IMR-90 (cell line): ENCODE measurements around the gene CFAP45. TPM values are rescaled to one million over a fixed set of nuclear protein-coding genes. Genes with fewer than 3 reads are reported as not detected.

Experiments used
- ATAC-seq: fragments of 200-7000 bp; cut with Tn5 transposase; 2 replicates; pipeline ENCODE4 v1.9.1; 2020; ENCODE audit warnings: low read depth, mild to moderate bottlenecking, moderate library complexity
- BruUV-seq: library from RNA; stranded (reverse); fragments of 400-500 nt; replicated peaks from 2 replicates; lab custom pipeline; 2021; lab: Mats Ljungman, UMichigan
- CTCF ChIA-PET: fragments of 300-600 bp; formaldehyde crosslinking; extraction: SDS; loops from one replicate; lab custom pipeline; 2021; ENCODE audit warnings: antibody characterized with exemption; lab: Yijun Ruan, JAX
- POLR2A ChIA-PET: fragments of 300-600 bp; sonication (Branson Sonifier 250); formaldehyde crosslinking; loops from one replicate; lab custom pipeline; 2022; ENCODE audit warnings: antibody characterized with exemption; ENCODE audit not compliant: unreplicated experiment; lab: Charles Lee
- DNase-seq: peaks from one replicate; pipeline ENCODE4 v3.0.0; 2013
- H2AFZ ChIP-seq: replicated peaks from 2 replicates; pipeline ENCODE3; 2013; ENCODE audit warnings: low read length, mild to moderate bottlenecking; ENCODE audit not compliant: poor library complexity
- H2AK5ac ChIP-seq: 2 replicates; pipeline ENCODE4 v1.6.1; 2013; ENCODE audit warnings: low read depth, low read length, inconsistent platforms
- H2AK9ac ChIP-seq: replicated peaks from 2 replicates; pipeline ENCODE3; 2013; ENCODE audit warnings: mild to moderate bottlenecking, low read depth, low read length, moderate library complexity; ENCODE audit not compliant: poor library complexity
- H2BK120ac ChIP-seq: 2 replicates; pipeline ENCODE4 v1.6.1; 2013; ENCODE audit warnings: low read depth, low read length, inconsistent platforms
- H2BK15ac ChIP-seq: 3 replicates; pipeline ENCODE4 v1.6.1; 2013; ENCODE audit warnings: low read depth, low read length, inconsistent platforms
- H2BK20ac ChIP-seq: 2 replicates; pipeline ENCODE4 v1.6.1; 2013; ENCODE audit warnings: low read depth, mild to moderate bottlenecking, inconsistent platforms, low read length, moderate library complexity
- H2BK5ac ChIP-seq: 2 replicates; pipeline ENCODE4 v1.6.1; 2013; ENCODE audit warnings: mild to moderate bottlenecking, low read depth, low read length, inconsistent platforms; ENCODE audit not compliant: poor library complexity, severe bottlenecking
- H3K14ac ChIP-seq: replicated peaks from 2 replicates; pipeline ENCODE4 v1.6.1; 2013; ENCODE audit warnings: low read depth, low read length, inconsistent platforms
- H3K18ac ChIP-seq: 2 replicates; pipeline ENCODE4 v1.6.1; 2013; ENCODE audit warnings: low read depth, low read length, control low read depth
- H3K23ac ChIP-seq: 2 replicates; pipeline ENCODE4 v1.6.1; 2013; ENCODE audit warnings: low read depth, low read length, inconsistent platforms
- H3K27ac ChIP-seq: 2 replicates; pipeline ENCODE4 v1.5.1; 2013; ENCODE audit warnings: mild to moderate bottlenecking, control low read depth, low read length; ENCODE audit not compliant: insufficient read depth
- H3K27me3 ChIP-seq: 2 replicates; pipeline ENCODE4 v1.6.1; 2013; ENCODE audit warnings: low read length; ENCODE audit not compliant: control insufficient read depth, insufficient read depth
- H3K36me3 ChIP-seq: 2 replicates; pipeline ENCODE4 v1.6.1; 2013; ENCODE audit warnings: low read length, mixed read lengths; ENCODE audit not compliant: control insufficient read depth, insufficient read depth
- H3K4ac ChIP-seq: 2 replicates; pipeline ENCODE4 v1.6.1; 2013; ENCODE audit warnings: low read depth, low read length, inconsistent platforms
- H3K4me1 ChIP-seq: 2 replicates; pipeline ENCODE4 v1.6.1; 2013; ENCODE audit warnings: low read length, mixed read lengths; ENCODE audit not compliant: control insufficient read depth, insufficient read depth
- H3K4me2 ChIP-seq: 2 replicates; pipeline ENCODE4 v1.6.1; 2013; ENCODE audit warnings: low read depth, mild to moderate bottlenecking, control low read depth, low read length, moderate library complexity
- H3K4me3 ChIP-seq: 2 replicates; pipeline ENCODE4 v1.5.1; 2013; ENCODE audit warnings: low read depth, mild to moderate bottlenecking, control low read depth, low read length, moderate library complexity; ENCODE audit not compliant: insufficient read depth
- H3K56ac ChIP-seq: 2 replicates; pipeline ENCODE4 v1.6.1; 2013; ENCODE audit warnings: low read length, inconsistent platforms; ENCODE audit not compliant: insufficient read depth; ENCODE audit errors: extremely low read depth
- H3K79me1 ChIP-seq, 2 experiments: 2 replicates each; pipeline ENCODE4 v1.6.1; 2013; ENCODE audit warnings: low read length in 2 of 2, inconsistent platforms in 1 of 2, low read depth in 1 of 2
- H3K9ac ChIP-seq: 2 replicates; pipeline ENCODE4 v1.6.1; 2013; ENCODE audit warnings: low read depth, low read length, control low read depth
- H3K9me1 ChIP-seq: 2 replicates; pipeline ENCODE4 v1.6.1; 2013; ENCODE audit warnings: low read length, inconsistent platforms; ENCODE audit not compliant: insufficient read depth
- H3K9me3 ChIP-seq: 2 replicates; pipeline ENCODE4 v1.6.1; 2013; ENCODE audit warnings: low read length; ENCODE audit not compliant: control insufficient read depth, insufficient read depth
- H4K20me1 ChIP-seq: 2 replicates; pipeline ENCODE4 v1.6.1; 2013; ENCODE audit warnings: low read length, inconsistent platforms; ENCODE audit not compliant: insufficient read depth
- H4K5ac ChIP-seq: 2 replicates; pipeline ENCODE4 v1.6.1; 2013; ENCODE audit warnings: mild to moderate bottlenecking, low read depth, low read length, control low read depth
- H4K8ac ChIP-seq, 2 experiments: 2 replicates each; pipeline ENCODE4 v1.6.1; 2013; ENCODE audit warnings: low read depth in 2 of 2, low read length in 2 of 2, control low read depth in 1 of 2, inconsistent platforms in 1 of 2
- H4K91ac ChIP-seq: 2 replicates; pipeline ENCODE4 v1.6.1; 2013; ENCODE audit warnings: low read depth, low read length, inconsistent platforms; ENCODE audit not compliant: insufficient read depth
- BHLHE40 ChIP-seq: fragments of 150-350 bp; IDR thresholded peaks from 2 replicates; pipeline ENCODE4 v1.6.1; 2016; ENCODE audit warnings: mild to moderate bottlenecking, low read depth, low read length
- CEBPB ChIP-seq: IDR thresholded peaks from 2 replicates; pipeline ENCODE4 v1.6.1; 2012; ENCODE audit warnings: low read depth, low read length, improper control_type of control experiment
- CHD1 ChIP-seq: IDR thresholded peaks from 2 replicates; pipeline ENCODE4 v1.6.1; 2012; ENCODE audit warnings: low read depth, low read length, improper control_type of control experiment
- CTCF ChIP-seq: conservative IDR thresholded peaks from 2 replicates; pipeline ENCODE4 v1.5.1; 2012; ENCODE audit warnings: mild to moderate bottlenecking, low read depth, low read length, improper control_type of control experiment
- ELK1 ChIP-seq: fragments of 150-350 bp; IDR thresholded peaks from 2 replicates; pipeline ENCODE4 v1.6.1; 2016; ENCODE audit warnings: low read depth, mild to moderate bottlenecking, low read length, moderate library complexity, borderline replicate concordance
- MAZ ChIP-seq: IDR thresholded peaks from 2 replicates; pipeline ENCODE4 v1.6.1; 2012; ENCODE audit warnings: low read depth, mild to moderate bottlenecking, low read length, improper control_type of control experiment, moderate library complexity, borderline replicate concordance
- MXI1 ChIP-seq: IDR thresholded peaks from 2 replicates; pipeline ENCODE4 v1.6.1; 2012; ENCODE audit warnings: low read depth, mild to moderate bottlenecking, low read length, moderate library complexity, borderline replicate concordance
- NFE2L2 ChIP-seq: fragments of 150-350 bp; IDR thresholded peaks from 2 replicates; pipeline ENCODE4 v1.6.1; 2016; ENCODE audit warnings: low read depth, mild to moderate bottlenecking, low read length
- POLR2A ChIP-seq: IDR thresholded peaks from 2 replicates; pipeline ENCODE4 v1.6.1; 2012; ENCODE audit warnings: mild to moderate bottlenecking, low read depth, low read length
- RAD21 ChIP-seq: IDR thresholded peaks from 2 replicates; pipeline ENCODE4 v1.6.1; 2012; ENCODE audit warnings: low read length, improper control_type of control experiment
- RCOR1 ChIP-seq: IDR thresholded peaks from 2 replicates; pipeline ENCODE4 v1.6.1; 2012; ENCODE audit warnings: mild to moderate bottlenecking, low read length, improper control_type of control experiment; ENCODE audit not compliant: insufficient replicate concordance
- SMC3 ChIP-seq: fragments of 150-350 bp; IDR thresholded peaks from 2 replicates; pipeline ENCODE4 v1.6.1; 2016; ENCODE audit warnings: low read depth, mild to moderate bottlenecking, antibody characterized with exemption, low read length, moderate library complexity
- WGBS, 2 experiments: methylation state at CpG; one replicate each; pipeline versions ENCODE4 v1.1.5 to v1.1.7; 2013; ENCODE audit warnings: missing lambda C conversion rate in 2 of 2; ENCODE audit not compliant: insufficient read length in 1 of 2; ENCODE audit errors: extremely low coverage in 2 of 2; 5-methylcytosine and 5-hydroxymethylcytosine counted together
- dilution Hi-C: fragments of 300-500 bp; cut with HindIII; formaldehyde crosslinking; loops from one replicate; pipeline ENCODE4 v1.14.3; 2018; ENCODE audit warnings: low sequenced_read_pairs; ENCODE audit not compliant: unreplicated experiment
- in situ Hi-C: fragments of 300-500 bp; cut with MboI; formaldehyde crosslinking; loops from 3 replicates; pipeline ENCODE4 v1.14.3; 2019; ENCODE audit warnings: low sequenced_read_pairs, inconsistent platforms, mixed read lengths
- intact Hi-C: fragments of 100-400 bp; cut with micrococcal nuclease; formaldehyde crosslinking; loops from 2 replicates; pipeline ENCODE4 v1.10.0; 2022
- polyA plus RNA-seq, 3 experiments: library from polyadenylated mRNA; depleted of rRNA; stranded (reverse); fragments of >200 nt; gene quantifications; 2 replicates each; pipeline ENCODE4 v1.2.3, GENCODE V29; 2012; ENCODE audit warnings: low replicate concordance in 1 of 3
- total RNA-seq: library from RNA; depleted of rRNA; stranded (reverse); fragments of >200 nt; gene quantifications from 2 replicates; pipeline ENCODE4 v1.2.3, GENCODE V29; 2012

The CFAP45 gene
- total and polyA plus RNA-seq, 2 of the 4 experiments (the other 2 are of a cell fraction), result 0.51 to 0.72 TPM

GRCh38 chr1:159933347-159933746, 33.4 kb upstream of the CFAP45 start:
- Histone ChIP-seq H2AK9ac (no peak overlapping the region), H3K4me3 (no peak overlapping the region), H3K36me3 (no peaks in the 10 kb centered on the region), H3K18ac (no peak overlapping the region), H2AK5ac (no peak overlapping the region), H3K79me1 (no peaks in the 10 kb centered on the region), H3K4ac (no peak overlapping the region), H3K9me3 (no peaks in the 10 kb centered on the region), H4K5ac (no peak overlapping the region), H3K56ac (no peak overlapping the region), H2BK15ac (no peak overlapping the region), H2BK5ac (no peak overlapping the region), H3K4me1 (no peaks in the 10 kb centered on the region), H3K4me2 (no peak overlapping the region), H4K8ac (no peak overlapping the region), H3K27me3 (peaks cover 16% of the 10 kb centered on the region; the same call in 1 of the 2 replicates), H3K9ac (no peak overlapping the region), H2BK120ac (no peak overlapping the region), H2AFZ (no peak overlapping the region), H3K27ac (no peak overlapping the region), H3K14ac (no peak overlapping the region), H4K91ac (no peak overlapping the region), H2BK20ac (no peak overlapping the region), H3K23ac (no peak overlapping the region), H3K9me1 (no peaks in the 10 kb centered on the region), H4K20me1 (no peaks in the 10 kb centered on the region)
- in situ Hi-C loops, result loop anchor here (10.0 kb wide), 1 partner anchor 441 kb away; no protein-coding TSS in a partner anchor
- no TSS peak for BruUV-seq
- ATAC-seq, result no peak
- POLR2A ChIA-PET, result no interaction called here
- no peak for DNase-seq
- 62% methylated on average over 3 of the region's 4 CpGs; no CpG with 5 or more reads in 1 of the 2 experiments for WGBS, 2 experiments
- CTCF ChIA-PET, result interaction anchor here (2.7 kb wide), 1 partner anchor 74 kb away, joined by 15 read pairs; no protein-coding TSS in a partner anchor
- no peak for TF ChIP-seq NFE2L2
- TF ChIP-seq SMC3, result no peak
- TF ChIP-seq CHD1, result no peak
- no peak for TF ChIP-seq MXI1
- no peak for TF ChIP-seq RCOR1
- no peak for TF ChIP-seq RAD21
- no peak for TF ChIP-seq POLR2A
- TF ChIP-seq ELK1, result no peak
- no peak for TF ChIP-seq MAZ
- no peak for TF ChIP-seq BHLHE40
- no peak for TF ChIP-seq CTCF
- TF ChIP-seq CEBPB, result no peak
- intact Hi-C loops, result no loop called here
- dilution Hi-C loops, result no loop called here
